Fibroblast of villous mesenchyme (primary cell): ENCODE measurements around the gene PTPN12. TPM values are rescaled to one million over a fixed set of nuclear protein-coding genes. Genes with fewer than 3 reads are reported as not detected.

Source experiments
- DNase-seq: peaks from one replicate; pipeline ENCODE4 v3.0.0-alpha.2; 2010; ENCODE audit warnings: low read depth
- H3K4me3 ChIP-seq: 2 replicates; pipeline ENCODE4 v1.5.1; 2011; ENCODE audit warnings: low read depth, mild to moderate bottlenecking, low read length
- total RNA-seq: library from RNA; depleted of rRNA; stranded (reverse); fragments of >200 nt; gene quantifications from 2 replicates; pipeline ENCODE4 v1.2.3, GENCODE V29; 2012
- TF ChIP-seq, protein P1 (sequence below): IDR thresholded peaks from 2 replicates; pipeline ENCODE4 v1.5.1; 2012; ENCODE audit warnings: low read depth, mild to moderate bottlenecking, low read length; ENCODE audit not compliant: insufficient read depth

PTPN12 gene
- total RNA-seq, 1 donor = 78.6 TPM

DNA sequence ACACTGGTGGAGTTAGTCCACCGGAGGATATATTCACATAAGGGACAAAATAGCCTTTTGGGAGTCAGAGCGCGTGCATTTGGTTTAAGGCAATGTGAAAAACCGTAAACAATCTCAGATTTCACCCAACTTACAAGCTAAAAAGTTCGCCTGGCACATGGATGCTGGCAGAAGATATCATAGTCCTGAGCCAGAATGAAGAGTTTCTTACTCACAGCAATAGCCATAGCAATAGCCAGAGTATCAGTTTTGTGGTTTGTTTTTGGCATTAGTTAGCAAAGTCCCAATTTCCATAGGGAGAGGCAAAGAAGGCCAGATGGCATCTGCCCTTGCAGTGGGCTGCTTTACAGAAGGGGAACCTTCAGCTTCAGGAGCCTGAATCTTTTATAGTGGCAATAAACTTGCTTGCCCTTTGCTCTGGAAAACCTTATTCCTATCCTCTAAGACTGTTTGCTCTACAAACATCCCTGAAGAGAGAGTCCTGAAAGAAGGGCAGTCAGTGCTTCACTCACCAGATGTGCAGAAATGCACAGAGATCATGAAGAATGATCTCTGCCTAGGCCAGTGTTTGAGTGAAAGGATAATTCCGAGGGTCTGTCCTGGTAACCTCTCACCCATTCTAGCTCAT is 130.5 kb downstream of the PTPN12 start:
- no peak overlapping the region for H3K4me3 ChIP-seq
- TF ChIP-seq, protein P1, sequence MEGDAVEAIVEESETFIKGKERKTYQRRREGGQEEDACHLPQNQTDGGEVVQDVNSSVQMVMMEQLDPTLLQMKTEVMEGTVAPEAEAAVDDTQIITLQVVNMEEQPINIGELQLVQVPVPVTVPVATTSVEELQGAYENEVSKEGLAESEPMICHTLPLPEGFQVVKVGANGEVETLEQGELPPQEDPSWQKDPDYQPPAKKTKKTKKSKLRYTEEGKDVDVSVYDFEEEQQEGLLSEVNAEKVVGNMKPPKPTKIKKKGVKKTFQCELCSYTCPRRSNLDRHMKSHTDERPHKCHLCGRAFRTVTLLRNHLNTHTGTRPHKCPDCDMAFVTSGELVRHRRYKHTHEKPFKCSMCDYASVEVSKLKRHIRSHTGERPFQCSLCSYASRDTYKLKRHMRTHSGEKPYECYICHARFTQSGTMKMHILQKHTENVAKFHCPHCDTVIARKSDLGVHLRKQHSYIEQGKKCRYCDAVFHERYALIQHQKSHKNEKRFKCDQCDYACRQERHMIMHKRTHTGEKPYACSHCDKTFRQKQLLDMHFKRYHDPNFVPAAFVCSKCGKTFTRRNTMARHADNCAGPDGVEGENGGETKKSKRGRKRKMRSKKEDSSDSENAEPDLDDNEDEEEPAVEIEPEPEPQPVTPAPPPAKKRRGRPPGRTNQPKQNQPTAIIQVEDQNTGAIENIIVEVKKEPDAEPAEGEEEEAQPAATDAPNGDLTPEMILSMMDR = no peak
- DNase-seq = no peak

DNA sequence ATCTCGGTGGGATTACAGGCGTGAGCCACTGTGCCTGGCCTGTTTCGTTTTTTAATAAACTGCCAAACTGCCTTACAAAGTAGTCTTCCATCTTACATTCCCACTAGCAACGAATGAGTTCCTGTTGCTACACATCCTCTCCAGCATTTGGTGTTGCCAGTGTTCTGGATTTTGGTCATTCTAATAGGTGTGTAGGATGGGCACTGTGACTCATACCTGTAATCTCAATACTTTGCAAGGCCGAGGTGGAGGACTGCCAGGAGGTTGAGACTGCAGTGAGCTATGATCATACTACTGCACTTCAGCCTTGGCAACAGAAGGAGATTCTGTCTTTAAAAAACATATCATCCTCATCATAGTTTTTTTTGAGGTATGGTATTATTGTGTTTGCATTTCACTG is 137.8 kb downstream of the PTPN12 start:
- TF ChIP-seq, protein P1 = no peak
- H3K4me3 ChIP-seq = no peak overlapping the region
- DNase-seq = no peak

DNA sequence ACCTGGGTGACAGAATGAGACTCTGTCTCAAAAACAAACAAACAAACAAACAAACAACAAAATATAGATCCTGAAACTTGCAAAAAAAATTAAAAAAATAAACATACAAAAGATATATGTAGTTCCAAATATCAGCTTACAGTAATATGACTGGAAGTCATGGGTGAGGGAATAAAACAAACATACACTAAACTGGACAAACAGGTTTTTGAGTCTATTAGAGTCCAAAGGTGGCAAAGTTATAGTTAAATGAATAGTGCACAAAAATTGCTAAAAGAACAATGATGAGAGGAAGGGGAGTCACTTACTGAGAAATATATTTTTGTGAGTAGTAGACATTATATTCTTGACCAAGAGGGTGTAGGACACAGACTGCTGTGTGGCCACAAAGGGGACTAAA is 142.5 kb downstream of the PTPN12 start:
- H3K4me3 ChIP-seq = no peak overlapping the region
- no peak for DNase-seq
- TF ChIP-seq, protein P1 = no peak

DNA sequence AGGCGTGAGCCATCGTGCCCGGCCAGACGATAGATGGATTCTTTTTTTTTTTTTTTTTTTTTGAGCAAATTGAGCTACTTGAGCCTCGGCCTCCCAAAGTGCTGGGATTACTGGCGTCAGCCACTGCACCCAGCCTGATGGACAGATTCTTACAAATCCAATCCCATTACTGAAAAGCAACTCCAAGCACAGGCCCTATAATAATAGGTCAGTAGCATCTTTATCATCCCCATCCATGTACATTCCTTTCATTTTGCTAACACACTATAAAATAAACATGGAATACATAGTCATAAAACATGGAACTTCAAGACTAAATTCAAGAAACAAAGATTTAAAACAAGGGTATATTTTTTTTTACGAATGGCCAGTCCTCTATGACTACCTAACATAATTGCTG is 143.2 kb downstream of the PTPN12 start:
- TF ChIP-seq, protein P1 = no peak
- DNase-seq = no peak
- H3K4me3 ChIP-seq = no peak overlapping the region

DNA sequence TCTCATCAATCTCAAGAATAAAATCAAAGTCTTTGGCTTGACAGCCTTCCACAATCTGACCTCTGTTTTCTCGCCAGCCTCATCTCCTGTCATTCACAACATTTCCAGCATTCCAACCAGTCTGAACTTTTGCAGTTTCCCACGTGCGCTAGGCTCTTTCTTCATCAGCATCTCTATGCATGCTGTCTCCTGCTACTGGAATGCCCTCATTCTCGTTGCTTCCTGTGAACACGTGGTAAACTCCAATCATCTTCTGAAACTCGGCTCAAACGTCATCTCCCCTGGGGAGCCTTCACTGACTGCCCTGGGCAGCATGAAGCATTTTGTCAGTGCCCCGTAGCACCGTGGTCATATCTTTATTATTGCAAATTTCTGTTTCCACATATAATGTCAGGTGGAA is 146.9 kb downstream of the PTPN12 start:
- peak; percentile 71 for DNase-seq
- TF ChIP-seq, protein P1 = no peak
- no peak overlapping the region for H3K4me3 ChIP-seq

DNA sequence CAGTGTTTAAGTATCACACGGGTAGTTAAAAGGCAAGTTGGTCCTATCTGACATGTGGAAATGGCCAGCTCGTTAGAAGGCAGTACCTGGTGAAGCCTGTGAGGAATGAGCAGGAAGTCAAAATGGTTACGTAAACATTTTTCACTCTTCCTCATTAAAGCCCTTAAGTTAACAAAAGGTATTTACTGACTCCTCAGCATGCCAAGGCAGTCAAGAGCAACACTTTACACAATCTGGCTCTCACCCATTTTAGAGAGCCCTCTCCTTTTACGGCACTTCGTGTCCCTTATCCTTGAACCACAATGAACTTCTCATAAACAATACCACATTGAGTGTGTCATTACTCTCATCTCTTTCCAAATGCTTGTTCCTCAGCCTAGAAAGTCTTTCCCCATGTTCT is 148.1 kb downstream of the PTPN12 start:
- no peak overlapping the region for H3K4me3 ChIP-seq
- TF ChIP-seq, protein P1 = no peak
- DNase-seq = peak; percentile 53

DNA sequence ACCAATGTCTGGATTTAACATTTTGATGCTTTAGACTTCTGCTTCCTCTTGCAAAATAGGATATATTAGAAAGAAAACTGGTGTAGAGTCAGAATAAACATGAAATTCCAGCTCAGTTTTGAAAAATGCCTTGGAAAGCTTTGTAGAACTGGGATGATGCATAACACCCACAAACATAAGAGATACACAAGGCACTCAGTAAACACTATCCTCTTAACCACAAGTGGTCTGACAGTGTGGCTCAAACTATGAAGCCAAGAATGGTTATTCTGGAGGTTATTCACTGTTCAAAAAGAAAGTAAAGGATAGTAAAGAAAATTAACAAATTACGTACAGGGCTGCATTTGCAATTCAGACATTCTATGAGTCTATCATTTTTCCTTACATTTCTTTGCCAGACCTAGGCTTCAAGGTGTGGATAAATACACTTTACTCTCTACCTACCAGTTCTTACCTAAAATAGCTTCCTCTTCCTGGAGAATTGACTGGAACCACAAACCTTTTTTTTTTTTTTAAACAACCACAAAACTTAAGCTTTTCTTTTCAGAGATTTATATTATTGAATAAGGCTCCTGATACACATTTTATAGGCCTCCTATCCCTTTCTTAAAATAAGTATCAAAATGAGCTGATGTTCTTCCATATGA is 150.1 kb downstream of the PTPN12 start:
- DNase-seq = peak; percentile 82
- H3K4me3 ChIP-seq = no peak overlapping the region
- TF ChIP-seq, protein P1 = no peak
